Psoas muscle (tissue), 8 donors: Measurements from ENCODE around the gene MIEF1. TPM values are rescaled to one million over a fixed set of nuclear protein-coding genes. Genes with fewer than 3 reads are reported as not detected.

ENCODE experiments used
- ATAC-seq, 4 donors: fragments of 200-7000 bp; cut with Tn5 transposase; one replicate each; pipeline ENCODE4 v1.9.1; 2020; ENCODE audit warnings: moderate library complexity in 3 of 4, mild to moderate bottlenecking in 2 of 4
- DNase-seq, 2 donors: peaks; one replicate each; pipeline ENCODE4 v3.0.0-alpha.2; 2020
- H3K27ac ChIP-seq: fragments of 200-600 bp; one replicate; pipeline ENCODE4 v1.8.0; 2022
- H3K27me3 ChIP-seq, 3 donors: fragments of 200-600 bp in 1 of 3; one replicate each; pipeline versions ENCODE4 v1.6.1 to v1.8.0; 2013 to 2022; ENCODE audit warnings: low read length in 2 of 3, mild to moderate bottlenecking in 2 of 3, moderate library complexity in 1 of 3; ENCODE audit not compliant: insufficient read depth in 3 of 3
- H3K36me3 ChIP-seq, 2 donors: fragments of 200-600 bp in 1 of 2; one replicate each; pipeline versions ENCODE4 v1.6.1 to v1.8.0; 2013 to 2022; ENCODE audit warnings: low read depth in 1 of 2, mild to moderate bottlenecking in 1 of 2, moderate library complexity in 1 of 2; ENCODE audit not compliant: insufficient read depth in 1 of 2
- H3K4me1 ChIP-seq: fragments of 200-600 bp; one replicate; pipeline ENCODE4 v1.8.0; 2022
- H3K4me3 ChIP-seq: fragments of 200-600 bp; one replicate; pipeline ENCODE4 v1.8.0; 2022; ENCODE audit warnings: mild to moderate bottlenecking
- H3K9me3 ChIP-seq: fragments of 200-600 bp; one replicate; pipeline ENCODE4 v1.8.0; 2022
- WGBS, 3 donors: extraction: QIAGEN DNeasy Blood & Tissue Kit; methylation state at CpG; one replicate each; pipeline versions ENCODE4 v1.1.6 to v1.1.7; 2013; 5-methylcytosine and 5-hydroxymethylcytosine counted together
- intact Hi-C, 2 donors: fragments of 100-400 bp; cut with DNase I; formaldehyde crosslinking; loops; one replicate each; pipeline versions ENCODE4 v1.11.0 to v1.14.2; 2022
- polyA plus RNA-seq, 3 donors: library from polyadenylated mRNA; stranded (reverse); fragments of 200-250 nt; gene quantifications; one replicate each; pipeline ENCODE4 v1.2.3, GENCODE V29; 2013
- total RNA-seq, 4 donors: library from RNA; stranded (reverse); fragmentation: NEBNext Ultra II Directional in 2 of 4; extraction: Animal tissue kit (Norgen Biotek cat#: 25700) in 2 of 4; gene quantifications; one replicate each; pipeline versions ENCODE4 v1.2.1 to v1.2.4, GENCODE V29; 2021 to 2023
- TF ChIP-seq, protein P1 (sequence below): fragments of 200-600 bp; IDR thresholded peaks from one replicate; pipeline ENCODE4 v1.8.0; 2022; ENCODE audit warnings: antibody characterized with exemption
- donor health status: healthy with polysubstance abuse.
- donor health status: DM: no; HTN: no; CAD: no; lungs with moderate emphysema.
- donor health status: Bipolar disorder and iron deficiency.
- donor health status: healthy.
- donor health status: DM: yes; HTN: yes; CAD: no.
- donor health status: DM: no; HTN: no; CAD: no.
- donor health status: DM: no; HTN: no; CAD: no.
- donor health status: DM: yes; HTN: yes; CAD: no.

Gene MIEF1
- total and polyA plus RNA-seq, 7 donors: 7.4 to 20.9 (median 14.0) TPM

- Histone ChIP-seq H3K4me3 (no peak overlapping the region), H3K36me3 (no peaks in the 10 kb centered on the region), H3K27me3 (no peaks in the 10 kb centered on the region), H3K4me1 (peaks cover 8% of the 10 kb centered on the region), H3K27ac (no peak overlapping the region), H3K9me3 (no peaks in the 10 kb centered on the region)
- TF ChIP-seq, protein P1, sequence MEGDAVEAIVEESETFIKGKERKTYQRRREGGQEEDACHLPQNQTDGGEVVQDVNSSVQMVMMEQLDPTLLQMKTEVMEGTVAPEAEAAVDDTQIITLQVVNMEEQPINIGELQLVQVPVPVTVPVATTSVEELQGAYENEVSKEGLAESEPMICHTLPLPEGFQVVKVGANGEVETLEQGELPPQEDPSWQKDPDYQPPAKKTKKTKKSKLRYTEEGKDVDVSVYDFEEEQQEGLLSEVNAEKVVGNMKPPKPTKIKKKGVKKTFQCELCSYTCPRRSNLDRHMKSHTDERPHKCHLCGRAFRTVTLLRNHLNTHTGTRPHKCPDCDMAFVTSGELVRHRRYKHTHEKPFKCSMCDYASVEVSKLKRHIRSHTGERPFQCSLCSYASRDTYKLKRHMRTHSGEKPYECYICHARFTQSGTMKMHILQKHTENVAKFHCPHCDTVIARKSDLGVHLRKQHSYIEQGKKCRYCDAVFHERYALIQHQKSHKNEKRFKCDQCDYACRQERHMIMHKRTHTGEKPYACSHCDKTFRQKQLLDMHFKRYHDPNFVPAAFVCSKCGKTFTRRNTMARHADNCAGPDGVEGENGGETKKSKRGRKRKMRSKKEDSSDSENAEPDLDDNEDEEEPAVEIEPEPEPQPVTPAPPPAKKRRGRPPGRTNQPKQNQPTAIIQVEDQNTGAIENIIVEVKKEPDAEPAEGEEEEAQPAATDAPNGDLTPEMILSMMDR: no peak
- DNase-seq (no peak), ATAC-seq (no peak)
- intact Hi-C loops: loop anchor here (5.0 to 10.0 kb wide), 3 partner anchors 271 to 808 kb away; partner anchors contain the start of gene ADSL (in 1 of the 2)
- 42 to 59% (median 44%) methylated on average over 8 of the region's 8 CpGs for WGBS, 3 donors
Measured at GRCh38 chr22:39536711-39537110, 34.6 kb downstream of the MIEF1 start.

GRCh38 chr22:39537975-39538374, 35.9 kb downstream of the MIEF1 start:
- WGBS, 3 donors: 47 to 61% (median 48%) methylated on average over 2 of the region's 2 CpGs
- no peak for DNase-seq
- no peaks in the 10 kb centered on the region for H3K36me3 ChIP-seq
- no peak overlapping the region for H3K27ac ChIP-seq
- H3K4me1 ChIP-seq: peaks cover 6% of the 10 kb centered on the region
- peaks cover 0 to 11% (median 0%) of the 10 kb centered on the region in 3 donors for H3K27me3 ChIP-seq
- TF ChIP-seq, protein P1: no peak
- H3K9me3 ChIP-seq: no peaks in the 10 kb centered on the region
- no peak for ATAC-seq
- no peak overlapping the region for H3K4me3 ChIP-seq
- intact Hi-C loops: loop anchor here (5.0 to 10.0 kb wide), 3 partner anchors 269 to 807 kb away; partner anchors contain the start of gene ADSL (in 1 of the 2)

GRCh38 chr22:39543095-39543494, 41.0 kb downstream of the MIEF1 start:
- DNase-seq: no peak
- peaks cover 0 to 45% (median 14%) of the 10 kb centered on the region in 3 donors for H3K27me3 ChIP-seq
- intact Hi-C loops: no loop called here

GRCh38 chr22:39545386-39546365, 43.6 kb downstream of the MIEF1 start:
- Histone ChIP-seq H3K27me3 (peaks cover 0 to 68% (median 19%) of the 10 kb centered on the region in 3 donors), H3K4me1 (no peaks in the 10 kb centered on the region), H3K4me3 (no peak overlapping the region), H3K27ac (no peak overlapping the region), H3K36me3 (no peaks in the 10 kb centered on the region), H3K9me3 (no peaks in the 10 kb centered on the region)
- DNase-seq (peak; percentile 41 to 69), ATAC-seq (peak in 3 of 4 donors; percentile 43 to 70 (median 61))
- 25% methylated on average over 39 of the region's 39 CpGs for whole genome bisulfite sequencing, 3 donors
- TF ChIP-seq, protein P1: no peak
- intact Hi-C loops: no loop called here

More at GRCh38 chr22:39543095-39543494, 41.0 kb downstream of the MIEF1 start:
- no peaks in the 10 kb centered on the region for H3K4me1 ChIP-seq
- TF ChIP-seq, protein P1: no peak
- H3K4me3 ChIP-seq: no peak overlapping the region
- no peaks in the 10 kb centered on the region for H3K9me3 ChIP-seq
- H3K36me3 ChIP-seq: no peaks in the 10 kb centered on the region
- 16 to 19% (median 17%) methylated on average over 11 of the region's 11 CpGs for WGBS, 3 donors
- ATAC-seq: no peak
- no peak overlapping the region for H3K27ac ChIP-seq
